ENCODE data around the gene KRT6A.

The KRT6A gene

DNA sequence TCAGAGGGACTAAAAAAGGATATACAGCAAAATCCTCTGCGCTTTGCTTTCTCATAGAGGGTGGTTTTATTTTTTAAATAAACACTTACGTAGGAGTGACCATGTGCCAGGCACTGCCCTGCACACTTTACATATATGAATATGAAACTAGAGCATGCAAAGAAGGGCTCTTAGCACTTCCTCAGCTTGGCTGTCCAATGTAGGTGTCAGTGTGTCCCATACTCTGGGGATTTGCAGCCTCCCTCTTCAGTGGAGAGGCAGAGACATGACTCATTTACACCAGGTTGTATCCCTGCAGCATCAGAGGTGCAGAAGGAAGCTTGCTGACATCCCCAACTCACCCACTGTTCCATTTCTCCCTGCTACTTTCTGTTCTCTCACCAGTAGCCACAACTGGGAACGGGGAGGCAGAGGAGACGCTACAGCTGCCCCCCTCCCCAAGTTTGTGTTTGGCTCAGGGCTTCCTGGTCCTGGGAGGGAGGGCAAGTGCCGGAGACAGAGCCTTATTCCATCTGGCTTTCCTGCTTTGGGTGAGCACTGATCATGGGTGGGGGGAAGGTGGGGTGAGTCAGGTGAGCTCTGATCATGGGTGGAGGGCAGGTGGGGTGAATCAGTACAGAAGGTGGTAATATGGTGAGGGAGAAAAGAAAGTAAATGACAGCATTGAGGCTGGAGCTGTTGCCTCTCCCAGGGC, 32.0 kb upstream of the KRT6A start:
- no peaks in the 10 kb centered on the region for H3F3A ChIP-seq (ENCODE audit: insufficient read depth, low read length)
- H3K4me2 ChIP-seq (ENCODE audit: low read depth, low read length), result no peak overlapping the region
- no peaks in the 10 kb centered on the region for H3K36me3 ChIP-seq (replicated peaks; ENCODE audit: insufficient read depth, low read length)
- TF ChIP-seq CTCF (IDR thresholded peaks at IDR 0.05; ENCODE audit: low read length) (no peak), EZH2 (optimal IDR thresholded peaks at IDR 0.05; ENCODE audit: low read depth, low read length) (no peak), EZH2phosphoT487 (IDR thresholded peaks at IDR 0.05; ENCODE audit: low read length) (no peak)
- H2AFZ ChIP-seq (ENCODE audit: low read length), result no peak overlapping the region
- no peaks in the 10 kb centered on the region for H3K79me2 ChIP-seq (ENCODE audit: low read length)
- no peaks in the 10 kb centered on the region for H3K9me3 ChIP-seq (replicated peaks; ENCODE audit: insufficient read depth, low read length)
- DNase-seq, result no peak
- H4K20me1 ChIP-seq (ENCODE audit: insufficient read depth, low read length), result no peaks in the 10 kb centered on the region
- H3K4me3 ChIP-seq (ENCODE audit: low read length), result no peak overlapping the region
- no peaks in the 10 kb centered on the region for H3K4me1 ChIP-seq (ENCODE audit: low read length)
- no peak overlapping the region for H3K9ac ChIP-seq (ENCODE audit: low read length)
- no peaks in the 10 kb centered on the region for H3K9me2 ChIP-seq (replicated peaks; ENCODE audit: insufficient read depth, low read length)
- no peak overlapping the region for H3K27ac ChIP-seq (ENCODE audit: low read length)
- peaks cover 67% of the 10 kb centered on the region for H3K27me3 ChIP-seq (replicated peaks; ENCODE audit: insufficient read depth, low read length)

GRCh38 chr12:52524241-52524897, 31.3 kb upstream of the KRT6A start:
- TF ChIP-seq CTCF (IDR thresholded peaks at IDR 0.05; ENCODE audit: low read length) (no peak), EZH2phosphoT487 (IDR thresholded peaks at IDR 0.05; ENCODE audit: low read length) (no peak), EZH2 (optimal IDR thresholded peaks at IDR 0.05; ENCODE audit: low read depth, low read length) (no peak)
- no peaks in the 10 kb centered on the region for H3K36me3 ChIP-seq (replicated peaks; ENCODE audit: insufficient read depth, low read length)
- no peak overlapping the region for H3K9ac ChIP-seq (ENCODE audit: low read length)
- H3K9me2 ChIP-seq (replicated peaks; ENCODE audit: insufficient read depth, low read length), result no peaks in the 10 kb centered on the region
- no peaks in the 10 kb centered on the region for H4K20me1 ChIP-seq (ENCODE audit: insufficient read depth, low read length)
- no peak overlapping the region for H2AFZ ChIP-seq (ENCODE audit: low read length)
- H3K27ac ChIP-seq (ENCODE audit: low read length), result no peak overlapping the region
- H3K4me3 ChIP-seq (ENCODE audit: low read length), result no peak overlapping the region
- H3F3A ChIP-seq (ENCODE audit: insufficient read depth, low read length), result no peaks in the 10 kb centered on the region
- no peaks in the 10 kb centered on the region for H3K79me2 ChIP-seq (ENCODE audit: low read length)
- no peak for DNase-seq
- H3K9me3 ChIP-seq (replicated peaks; ENCODE audit: insufficient read depth, low read length), result no peaks in the 10 kb centered on the region
- H3K27me3 ChIP-seq (replicated peaks; ENCODE audit: insufficient read depth, low read length), result peaks cover 74% of the 10 kb centered on the region
- H3K4me1 ChIP-seq (ENCODE audit: low read length), result no peaks in the 10 kb centered on the region
- H3K4me2 ChIP-seq (ENCODE audit: low read depth, low read length), result no peak overlapping the region

DNA sequence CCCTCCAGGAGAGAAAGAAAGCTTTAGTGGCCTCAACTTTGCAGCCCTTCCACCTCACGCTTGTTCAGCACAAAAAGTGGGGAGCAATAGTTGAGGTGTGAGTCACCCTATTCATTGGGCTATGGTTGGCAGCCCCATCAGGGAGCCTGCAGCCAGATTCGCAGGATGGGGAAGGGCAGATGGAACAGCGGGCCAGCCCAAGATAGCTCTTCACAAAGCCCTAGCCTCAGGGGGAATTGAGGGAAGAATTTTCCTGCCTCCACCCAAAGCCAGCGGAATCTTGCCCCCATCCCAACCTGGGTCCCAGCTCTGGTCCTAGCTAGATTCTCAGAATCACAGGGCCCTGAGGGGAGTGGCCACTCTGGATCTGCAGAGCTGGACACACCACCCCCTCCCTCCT, 30.8 kb upstream of the KRT6A start:
- no peaks in the 10 kb centered on the region for H3K9me3 ChIP-seq (replicated peaks; ENCODE audit: insufficient read depth, low read length)
- no peaks in the 10 kb centered on the region for H4K20me1 ChIP-seq (ENCODE audit: insufficient read depth, low read length)
- H3K9me2 ChIP-seq (replicated peaks; ENCODE audit: insufficient read depth, low read length), result no peaks in the 10 kb centered on the region
- no peaks in the 10 kb centered on the region for H3K4me1 ChIP-seq (ENCODE audit: low read length)
- H3K27me3 ChIP-seq (replicated peaks; ENCODE audit: insufficient read depth, low read length), result peaks cover 74% of the 10 kb centered on the region
- no peaks in the 10 kb centered on the region for H3F3A ChIP-seq (ENCODE audit: insufficient read depth, low read length)
- no peak overlapping the region for H3K4me2 ChIP-seq (ENCODE audit: low read depth, low read length)
- H3K36me3 ChIP-seq (replicated peaks; ENCODE audit: insufficient read depth, low read length), result no peaks in the 10 kb centered on the region
- no peak overlapping the region for H3K4me3 ChIP-seq (ENCODE audit: low read length)
- no peak for TF ChIP-seq EZH2phosphoT487 (IDR thresholded peaks at IDR 0.05; ENCODE audit: low read length)
- TF ChIP-seq EZH2 (optimal IDR thresholded peaks at IDR 0.05; ENCODE audit: low read depth, low read length), result no peak
- no peak for TF ChIP-seq CTCF (IDR thresholded peaks at IDR 0.05; ENCODE audit: low read length)
- no peak overlapping the region for H3K27ac ChIP-seq (ENCODE audit: low read length)
- no peaks in the 10 kb centered on the region for H3K79me2 ChIP-seq (ENCODE audit: low read length)
- H2AFZ ChIP-seq (ENCODE audit: low read length), result no peak overlapping the region
- DNase-seq, result no peak
- H3K9ac ChIP-seq (ENCODE audit: low read length), result no peak overlapping the region

Measured in MM.1S (cell line).